Right lobe of liver (tissue), 4 donors: ENCODE results near the gene COL28A1.

ENCODE experiments used
- CTCF ChIP-seq, 4 donors: fragments of 200-600 bp in 3 of 4; fragments of 450-650 bp in 1 of 4; IDR thresholded peaks; one replicate each; pipeline versions ENCODE4 v1.5.1 to v1.8.0; 2016 to 2022; ENCODE audit warnings: antibody characterized with exemption in 4 of 4, mild to moderate bottlenecking in 2 of 4
- POLR2A ChIP-seq: fragments of 450-650 bp; IDR thresholded peaks from one replicate; pipeline ENCODE4 v1.6.1; 2017; ENCODE audit warnings: antibody characterized with exemption, mild to moderate bottlenecking
- donor health status: DM: no; HTN: no; CAD: no.
- donor health status: DM: no; HTN: no; CAD: no.
- donor health status: DM: no; HTN: yes; CAD: no.

- TF ChIP-seq CTCF (IDR thresholded peaks at IDR 0.05) (no peak), POLR2A (no peak)
These were observed 42.2 kb upstream of the COL28A1 start for GRCh38 chr7:7577888-7578287.
